Measurements from ENCODE around the gene TACSTD2.
"Not testable (repeated sequence)": the region's sequence is repeated elsewhere in the genome, so short reads cannot be mapped to it uniquely, and the experiment has no call there.

Gene TACSTD2

GRCh38 chr1:58586271-58586670 is 9.2 kb upstream of the TACSTD2 start:
- DNase-seq, result no peak

GRCh38 chr1:58585581-58586151 is 8.6 kb upstream of the TACSTD2 start:
- no peak for DNase-seq

GRCh38 chr1:58585166-58585565 is 8.1 kb upstream of the TACSTD2 start:
- DNase-seq, result no peak

GRCh38 chr1:58584082-58584895 is 7.2 kb upstream of the TACSTD2 start:
- DNase-seq, result peak in 1 of 2 experiments; percentile 24

GRCh38 chr1:58583496-58583895 is 6.4 kb upstream of the TACSTD2 start:
- no peak for DNase-seq

GRCh38 chr1:58582143-58582542 is 5.1 kb upstream of the TACSTD2 start:
- DNase-seq, result not testable (repeated sequence)

- no peak for DNase-seq
Measured at GRCh38 chr1:58581641-58582040, 4.6 kb upstream of the TACSTD2 start.

GRCh38 chr1:58580186-58580585 is 3.1 kb upstream of the TACSTD2 start:
- no peak for DNase-seq

- no peak for DNase-seq
Measured at GRCh38 chr1:58577654-58578030, 590 bp upstream of the TACSTD2 start.

- DNase-seq, result peak in 1 of 2 experiments; percentile 30
Measured at GRCh38 chr1:58576325-58576726, 726 bp downstream of the TACSTD2 start.

GRCh38 chr1:58575551-58576324 is 1.3 kb downstream of the TACSTD2 start:
- no peak for DNase-seq

GRCh38 chr1:58574816-58575215 is 2.2 kb downstream of the TACSTD2 start:
- no peak for DNase-seq

GRCh38 chr1:58573705-58574591 is 3.1 kb downstream of the TACSTD2 start:
- peak; percentile 30 to 54 for DNase-seq

- no peak for DNase-seq
Measured at GRCh38 chr1:58573138-58573537, 3.9 kb downstream of the TACSTD2 start.

- DNase-seq, result no peak
Measured at GRCh38 chr1:58572690-58573089, 4.4 kb downstream of the TACSTD2 start.

GRCh38 chr1:58571616-58572015 is 5.4 kb downstream of the TACSTD2 start:
- no peak for DNase-seq

- DNase-seq, result no peak
Measured at GRCh38 chr1:58570817-58571216, 6.2 kb downstream of the TACSTD2 start.

- no peak for DNase-seq
Measured at GRCh38 chr1:58570094-58570493, 7.0 kb downstream of the TACSTD2 start.

- DNase-seq, result no peak
Measured at GRCh38 chr1:58568911-58569310, 8.1 kb downstream of the TACSTD2 start.

- no peak for DNase-seq
Measured at GRCh38 chr1:58568271-58568860, 8.7 kb downstream of the TACSTD2 start.

GRCh38 chr1:58566339-58566738 is 10.7 kb downstream of the TACSTD2 start:
- no peak for DNase-seq

GRCh38 chr1:58563715-58564114 is 13.3 kb downstream of the TACSTD2 start:
- not testable (repeated sequence) for DNase-seq

Data from activated CD4-positive, alpha-beta T cell treated with anti-CD3 and anti-CD28 coated beads, Interleukin-2, amount 50 U/mL, for 48 hours (primary cell).